IPS DF 6.9 (cell line): ENCODE measurements around the gene ANAPC5.

ENCODE experiments used
- DNase-seq: peaks from one replicate; pipeline ENCODE4 v3.0.0-alpha.2; 2013; ENCODE audit warnings: low read depth, low spot score
- H3K27ac ChIP-seq: one replicate; pipeline ENCODE4 v1.5.1; 2013; ENCODE audit warnings: low read length, control low read depth
- H3K27me3 ChIP-seq: 2 replicates; pipeline ENCODE4 v1.6.1; 2013; ENCODE audit warnings: mild to moderate bottlenecking, low read length; ENCODE audit not compliant: control insufficient read depth, insufficient read depth
- H3K36me3 ChIP-seq: 2 replicates; pipeline ENCODE4 v1.6.1; 2013; ENCODE audit warnings: low read length; ENCODE audit not compliant: control insufficient read depth, insufficient read depth
- H3K4me1 ChIP-seq: 2 replicates; pipeline ENCODE4 v1.6.1; 2013; ENCODE audit warnings: low read length; ENCODE audit not compliant: control insufficient read depth, insufficient read depth
- H3K4me3 ChIP-seq: 2 replicates; pipeline ENCODE4 v1.5.1; 2013; ENCODE audit warnings: mild to moderate bottlenecking, low read length
- H3K9me3 ChIP-seq: 2 replicates; pipeline ENCODE4 v1.6.1; 2013; ENCODE audit warnings: low read length, inconsistent platforms; ENCODE audit not compliant: control insufficient read depth, insufficient read depth
- WGBS: extraction: QIAGEN DNeasy Blood & Tissue Kit; methylation state at CpG from one replicate; pipeline ENCODE4 v1.1.7; 2013; ENCODE audit warnings: mixed read lengths, missing lambda C conversion rate; ENCODE audit not compliant: insufficient read length, insufficient coverage; 5-methylcytosine and 5-hydroxymethylcytosine counted together

Gene ANAPC5

DNA sequence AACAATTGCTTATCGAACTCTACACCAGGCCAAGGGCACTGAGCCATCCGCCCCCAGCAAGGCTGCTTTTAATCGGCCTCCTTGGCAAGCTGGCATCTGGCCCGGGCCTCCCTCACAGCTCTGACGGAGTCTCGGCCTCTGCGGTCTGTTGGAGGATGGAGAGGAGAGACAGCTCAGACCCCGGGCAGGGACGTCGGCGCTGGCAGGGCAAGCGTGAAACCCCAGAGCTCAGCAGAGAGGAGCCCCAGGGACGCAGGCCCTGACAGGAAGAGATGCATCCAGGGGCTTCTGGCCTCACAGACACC lies 73.2 kb downstream of the ANAPC5 start:
- no peaks in the 10 kb centered on the region for H3K9me3 ChIP-seq
- DNase-seq: no peak
- 0 out of 2 replicates have a peak, but pooled peaks cover 3% of the 10 kb centered on the region for H3K36me3 ChIP-seq
- H3K27me3 ChIP-seq: no peaks in the 10 kb centered on the region
- H3K4me3 ChIP-seq: no peak overlapping the region
- H3K4me1 ChIP-seq: peaks cover 2% of the 10 kb centered on the region; the same call in 1 of the 2 replicates
- WGBS: no CpG with 5 or more reads among the region's 13 CpGs
- H3K27ac ChIP-seq: no peak overlapping the region

DNA sequence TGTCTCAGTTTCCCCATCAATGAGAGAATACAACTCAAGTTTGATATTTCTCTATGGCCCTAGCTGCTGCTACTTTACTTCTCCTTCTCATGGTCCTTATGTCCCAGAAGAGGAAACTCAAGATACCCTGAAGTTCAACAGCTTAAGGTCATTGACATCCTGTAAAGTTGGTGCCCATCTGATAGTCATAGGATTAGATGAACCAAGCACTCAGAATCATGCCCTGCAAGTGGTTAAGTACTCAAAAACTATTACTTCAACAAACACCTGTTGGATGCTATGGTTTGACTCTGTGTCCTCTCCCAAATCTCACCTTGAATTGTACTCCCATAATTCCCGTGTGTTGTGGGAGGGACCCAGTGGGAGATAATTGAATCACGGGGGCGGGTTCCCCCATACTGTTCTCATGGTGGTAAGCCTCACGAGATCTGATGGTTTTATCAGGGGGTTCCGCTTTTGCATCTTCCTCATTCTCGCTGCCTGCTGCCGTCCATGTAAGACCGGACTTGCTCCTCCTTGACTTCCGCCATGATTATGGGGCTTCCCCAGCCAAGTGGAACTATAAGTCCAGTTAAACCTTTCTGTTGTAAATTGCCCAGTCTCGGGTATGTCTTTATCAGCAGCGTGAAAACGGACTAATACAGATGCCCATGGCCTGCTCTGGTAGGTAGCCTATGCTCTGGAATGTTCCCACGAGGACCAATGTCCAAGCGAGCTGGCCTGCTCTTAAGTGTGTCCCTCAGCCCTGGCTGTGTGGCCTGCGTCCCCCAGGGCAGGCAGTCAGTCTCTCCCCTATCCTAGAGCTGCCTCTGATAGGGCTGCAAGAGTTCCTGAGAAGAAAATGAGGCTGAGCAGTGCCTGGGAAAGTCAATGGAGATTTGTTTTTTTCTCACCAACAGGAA lies 73.8 kb downstream of the ANAPC5 start:
- no peaks in the 10 kb centered on the region for H3K27me3 ChIP-seq
- WGBS: no CpG with 5 or more reads among the region's 15 CpGs
- no peak overlapping the region for H3K4me3 ChIP-seq
- no peaks in the 10 kb centered on the region for H3K9me3 ChIP-seq
- no peak overlapping the region for H3K27ac ChIP-seq
- H3K4me1 ChIP-seq: peaks cover 2% of the 10 kb centered on the region; the same call in 1 of the 2 replicates
- DNase-seq: no peak
- 0 out of 2 replicates have a peak, but pooled peaks cover 4% of the 10 kb centered on the region for H3K36me3 ChIP-seq

DNA sequence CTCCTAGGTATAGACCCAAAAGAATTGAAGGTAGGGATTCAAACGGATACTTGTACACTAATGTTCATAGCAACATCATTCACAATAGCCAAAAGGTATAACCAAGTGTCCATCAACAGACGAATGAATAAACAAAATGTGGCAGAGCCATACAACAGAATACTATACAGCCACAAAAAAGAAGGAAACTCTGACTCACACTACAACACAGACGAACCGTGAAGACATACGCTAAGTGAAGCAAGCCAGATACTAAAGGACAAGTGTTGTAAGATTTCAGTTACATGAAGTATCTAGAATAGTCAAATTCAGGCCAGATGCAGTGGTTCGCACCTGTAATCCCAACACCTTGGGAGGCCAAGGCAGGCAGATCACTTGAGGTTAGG lies 74.8 kb downstream of the ANAPC5 start:
- no peaks in the 10 kb centered on the region for H3K9me3 ChIP-seq
- H3K36me3 ChIP-seq: 0 out of 2 replicates have a peak, but pooled peaks cover 4% of the 10 kb centered on the region
- WGBS: no CpG with 5 or more reads among the region's 6 CpGs
- H3K4me1 ChIP-seq: peaks cover 2% of the 10 kb centered on the region; the same call in 1 of the 2 replicates
- no peaks in the 10 kb centered on the region for H3K27me3 ChIP-seq
- no peak overlapping the region for H3K27ac ChIP-seq
- no peak for DNase-seq
- no peak overlapping the region for H3K4me3 ChIP-seq

DNA sequence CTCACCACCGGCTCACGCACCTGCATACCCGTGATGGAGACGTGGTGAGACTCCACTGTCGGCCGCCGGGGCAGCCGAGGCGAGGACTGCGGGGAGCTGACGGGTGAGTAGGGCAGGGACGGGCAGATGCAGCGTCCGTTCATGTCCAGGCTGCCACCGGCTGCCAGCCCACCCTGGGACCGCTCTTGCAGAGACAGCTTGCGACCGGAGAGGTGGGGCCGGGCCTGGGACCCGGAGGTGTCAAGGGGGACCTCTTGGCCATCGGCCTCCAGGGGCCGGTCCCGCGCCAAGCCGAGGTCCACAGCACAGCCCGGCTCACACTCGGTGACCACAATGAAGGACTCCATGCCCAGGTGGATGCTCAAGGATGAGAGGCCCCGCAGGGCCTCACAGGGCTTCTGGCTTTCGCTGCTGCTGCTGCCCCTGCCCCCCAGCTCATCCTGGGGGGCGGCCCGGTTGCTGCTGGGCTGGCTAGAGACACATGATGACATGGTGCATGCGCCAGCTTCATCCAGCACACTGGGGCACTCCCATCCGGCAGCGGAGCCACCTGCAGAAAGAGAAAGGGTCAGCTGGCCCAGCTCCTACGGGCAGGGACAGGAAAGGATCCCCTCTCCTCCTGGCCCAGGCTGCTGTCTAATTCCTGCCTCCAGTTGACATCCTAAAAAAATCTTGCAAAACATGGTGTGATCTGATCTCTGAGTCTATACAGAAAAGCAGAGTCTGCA lies 78.0 kb downstream of the ANAPC5 start:
- no peaks in the 10 kb centered on the region for H3K9me3 ChIP-seq
- no peak overlapping the region for H3K27ac ChIP-seq
- H3K4me1 ChIP-seq: no peaks in the 10 kb centered on the region
- no CpG with 5 or more reads among the region's 35 CpGs for WGBS
- 0 out of 2 replicates have a peak, but pooled peaks cover 4% of the 10 kb centered on the region for H3K36me3 ChIP-seq
- H3K4me3 ChIP-seq: no peak overlapping the region
- H3K27me3 ChIP-seq: no peaks in the 10 kb centered on the region
- no peak for DNase-seq

DNA sequence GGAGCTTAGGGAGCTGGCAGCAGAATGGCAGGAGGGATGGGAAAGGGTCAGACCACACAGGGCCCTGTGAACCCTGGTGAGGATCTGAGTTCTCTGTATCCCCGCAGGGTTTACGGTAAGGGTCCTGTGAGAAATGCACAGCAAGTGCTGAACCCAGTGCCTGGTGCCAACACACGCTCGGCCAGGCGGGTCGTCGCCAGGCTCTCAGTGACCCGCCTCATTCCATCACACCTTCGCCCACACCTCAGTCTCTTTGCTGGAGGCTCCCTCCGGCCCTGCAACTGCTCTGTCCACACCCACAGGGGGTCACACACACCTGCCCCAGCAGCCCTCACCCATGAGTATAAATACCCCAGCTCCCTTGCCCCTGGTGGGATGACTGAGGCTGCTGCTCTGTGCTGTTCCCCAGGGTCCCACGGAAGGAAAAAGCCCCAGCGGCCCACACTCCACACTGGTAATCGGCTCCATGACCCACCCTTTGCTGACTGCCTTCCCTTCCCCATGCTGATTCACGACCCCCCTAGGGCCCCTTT lies 78.8 kb downstream of the ANAPC5 start:
- no CpG with 5 or more reads among the region's 14 CpGs for WGBS
- Histone ChIP-seq H3K9me3 (no peaks in the 10 kb centered on the region), H3K36me3 (peaks cover 6% of the 10 kb centered on the region; the same call in 1 of the 2 replicates), H3K4me1 (no peaks in the 10 kb centered on the region), H3K27ac (no peak overlapping the region), H3K27me3 (no peaks in the 10 kb centered on the region), H3K4me3 (no peak overlapping the region)
- DNase-seq: no peak

DNA sequence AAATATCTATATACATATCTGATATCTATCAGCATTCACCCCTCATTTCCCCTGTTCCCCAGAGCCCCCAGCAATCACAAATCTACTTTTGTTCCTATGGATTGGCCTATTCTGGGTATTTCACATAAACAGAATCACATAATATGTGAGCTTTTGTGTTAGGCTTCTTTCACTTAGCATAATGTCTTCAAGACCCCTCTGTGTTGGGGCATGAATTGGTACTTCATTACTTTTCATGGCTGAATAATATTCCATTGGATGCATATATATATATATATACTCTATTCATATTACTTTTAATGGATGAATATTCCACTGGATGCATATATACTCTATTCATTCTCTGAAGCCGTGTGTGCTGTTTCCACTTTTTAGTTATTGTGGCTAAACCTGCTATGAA lies 84.4 kb downstream of the ANAPC5 start:
- H3K27ac ChIP-seq: no peak overlapping the region
- H3K36me3 ChIP-seq: peaks cover 9% of the 10 kb centered on the region
- H3K4me3 ChIP-seq: no peak overlapping the region
- no peaks in the 10 kb centered on the region for H3K27me3 ChIP-seq
- no peak for DNase-seq
- no CpG with 5 or more reads among the region's 1 CpG for WGBS
- H3K4me1 ChIP-seq: no peaks in the 10 kb centered on the region
- H3K9me3 ChIP-seq: no peaks in the 10 kb centered on the region

DNA sequence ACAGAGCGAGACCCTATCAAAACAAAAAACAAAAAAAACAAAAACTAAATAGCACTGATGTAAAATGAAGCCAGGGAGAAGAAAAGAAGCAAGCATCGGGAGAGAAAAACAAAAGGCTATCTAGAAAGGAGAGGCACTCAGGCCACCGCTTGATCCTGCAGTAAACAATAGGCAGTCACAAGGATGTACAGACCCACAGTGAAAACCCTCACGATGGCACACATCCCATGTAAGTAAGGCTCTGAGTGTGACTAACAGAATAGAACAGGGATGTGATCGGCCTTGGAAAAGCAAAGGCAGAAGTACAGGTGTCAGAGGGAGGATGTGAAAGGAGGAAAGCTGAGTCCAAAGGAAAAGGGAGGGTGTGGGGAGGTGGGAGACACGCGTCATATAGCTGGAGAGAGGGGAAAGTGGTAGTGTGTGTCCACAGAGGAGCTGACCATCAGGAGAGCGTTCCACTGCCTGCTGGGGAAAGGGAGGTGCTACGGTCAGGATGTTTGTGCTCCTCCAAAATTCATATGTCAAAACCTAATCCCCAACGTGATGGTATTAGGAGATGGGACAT lies 87.2 kb downstream of the ANAPC5 start:
- DNase-seq: no peak
- H3K36me3 ChIP-seq: peaks cover 9% of the 10 kb centered on the region
- H3K4me1 ChIP-seq: no peaks in the 10 kb centered on the region
- H3K9me3 ChIP-seq: no peaks in the 10 kb centered on the region
- H3K4me3 ChIP-seq: no peak overlapping the region
- no peaks in the 10 kb centered on the region for H3K27me3 ChIP-seq
- no CpG with 5 or more reads among the region's 10 CpGs for WGBS
- no peak overlapping the region for H3K27ac ChIP-seq

DNA sequence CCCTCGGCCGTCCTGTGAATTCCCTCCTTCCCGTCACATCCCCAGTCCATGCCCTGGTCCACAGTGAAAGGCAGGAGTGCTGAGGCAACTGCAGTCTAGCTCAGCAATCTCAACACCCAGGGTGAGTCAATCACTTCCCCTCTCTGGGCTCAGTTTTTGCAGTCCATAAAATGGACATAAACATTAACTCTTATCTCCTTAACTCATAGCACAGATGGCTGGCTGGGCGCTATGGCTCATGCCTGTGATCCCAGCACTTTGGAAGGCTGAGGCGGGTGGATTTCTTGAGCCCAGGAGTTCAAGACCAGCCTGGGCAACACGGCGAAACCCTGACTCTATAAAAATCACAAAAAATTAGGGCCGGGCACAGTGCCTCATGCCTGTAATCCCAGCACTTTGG lies 88.1 kb downstream of the ANAPC5 start:
- H3K27ac ChIP-seq: no peak overlapping the region
- H3K4me1 ChIP-seq: no peaks in the 10 kb centered on the region
- H3K4me3 ChIP-seq: no peak overlapping the region
- WGBS: no CpG with 5 or more reads among the region's 8 CpGs
- H3K9me3 ChIP-seq: no peaks in the 10 kb centered on the region
- no peak for DNase-seq
- peaks cover 9% of the 10 kb centered on the region for H3K36me3 ChIP-seq
- H3K27me3 ChIP-seq: no peaks in the 10 kb centered on the region

DNA sequence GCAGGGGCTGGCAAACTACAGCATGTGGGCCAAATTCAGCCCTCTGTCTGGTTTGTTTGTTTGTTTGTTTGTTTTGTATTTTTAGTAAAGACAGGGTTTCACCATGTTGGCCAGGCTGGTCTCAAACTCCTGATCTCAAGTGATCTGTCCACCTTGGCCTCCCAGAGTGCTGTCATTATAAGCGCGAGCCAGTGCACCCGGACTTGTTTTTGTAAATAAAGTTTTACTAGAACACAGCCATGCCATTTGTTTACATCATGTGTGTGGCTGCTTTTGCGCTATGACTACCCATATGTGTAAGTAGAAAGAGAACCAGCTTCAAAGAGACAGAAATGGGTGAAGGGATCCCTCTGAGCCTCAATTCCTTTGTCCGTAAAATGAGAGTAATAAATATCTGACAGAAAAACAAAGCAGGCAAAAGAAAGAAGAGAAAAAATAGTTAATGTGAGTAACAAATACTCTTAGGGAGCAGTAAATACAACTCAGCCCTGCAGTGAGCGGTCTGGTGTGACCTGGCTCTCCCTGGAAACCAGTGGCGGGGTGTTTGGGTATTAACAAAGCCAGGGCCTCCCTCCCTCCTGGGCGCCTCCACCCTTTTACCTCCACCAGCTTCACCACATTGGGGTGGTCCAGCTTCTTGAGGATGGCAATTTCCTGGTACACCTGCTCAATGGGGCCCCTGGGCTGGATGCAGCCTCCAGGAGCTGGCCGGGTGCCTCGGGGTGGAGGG lies 88.8 kb downstream of the ANAPC5 start:
- no peak overlapping the region for H3K4me3 ChIP-seq
- WGBS: no CpG with 5 or more reads among the region's 10 CpGs
- no peak for DNase-seq
- H3K4me1 ChIP-seq: no peaks in the 10 kb centered on the region
- no peaks in the 10 kb centered on the region for H3K9me3 ChIP-seq
- H3K27me3 ChIP-seq: no peaks in the 10 kb centered on the region
- no peak overlapping the region for H3K27ac ChIP-seq
- peaks cover 7% of the 10 kb centered on the region for H3K36me3 ChIP-seq

DNA sequence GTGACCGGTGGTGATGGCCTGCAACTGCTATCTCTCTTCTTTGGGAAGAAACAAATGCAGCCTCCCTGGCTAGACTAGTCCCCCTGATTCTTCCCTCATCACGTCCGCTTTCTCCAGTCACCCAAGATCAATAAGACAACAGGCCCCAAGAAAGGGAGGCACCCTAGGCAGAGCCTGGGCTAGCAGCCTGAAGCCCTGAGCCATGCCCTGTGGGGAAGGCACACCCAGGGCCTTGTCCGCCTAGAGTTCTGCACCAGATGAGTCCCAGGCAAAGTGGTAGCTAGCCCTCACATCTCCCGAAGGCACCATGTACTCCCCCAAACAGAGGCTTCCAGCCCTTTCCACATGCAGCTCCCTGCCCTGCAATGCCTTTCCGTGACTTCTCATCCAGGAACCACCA lies 90.8 kb downstream of the ANAPC5 start:
- no CpG with 5 or more reads among the region's 6 CpGs for WGBS

More for the DNA sequence above, 90.8 kb downstream of the ANAPC5 start:
- Histone ChIP-seq H3K4me1 (no peaks in the 10 kb centered on the region), H3K27me3 (no peaks in the 10 kb centered on the region), H3K4me3 (no peak overlapping the region), H3K36me3 (peaks cover 6% of the 10 kb centered on the region), H3K9me3 (no peaks in the 10 kb centered on the region), H3K27ac (no peak overlapping the region)
- no peak for DNase-seq
